Measurements from ENCODE around the gene PHYH.
"Not testable (repeated sequence)": the region's sequence is repeated elsewhere in the genome, so short reads cannot be mapped to it uniquely, and the experiment has no call there.

The PHYH gene

GRCh38 chr10:13263591-13263990 is 36.3 kb downstream of the PHYH start:
- DNase-seq (ENCODE audit: low spot score): no peak
- in situ Hi-C loops (cut with MboI; ENCODE audit: low pct_unique_long_range_greater_than_20kb, low sequenced_read_pairs, unreplicated experiment): no loop called here
- TF ChIP-seq CTCF (IDR thresholded peaks at IDR 0.05; ENCODE audit: extremely low read depth, insufficient read depth, missing control alignments): no peak

GRCh38 chr10:13262433-13262832 is 37.4 kb downstream of the PHYH start:
- in situ Hi-C loops (cut with MboI; ENCODE audit: low pct_unique_long_range_greater_than_20kb, low sequenced_read_pairs, unreplicated experiment): no loop called here
- no peak for DNase-seq (ENCODE audit: low spot score)
- no peak for TF ChIP-seq CTCF (IDR thresholded peaks at IDR 0.05; ENCODE audit: extremely low read depth, insufficient read depth, missing control alignments)

GRCh38 chr10:13257621-13258140 is 42.2 kb downstream of the PHYH start:
- TF ChIP-seq CTCF (IDR thresholded peaks at IDR 0.05; ENCODE audit: extremely low read depth, insufficient read depth, missing control alignments): no peak
- in situ Hi-C loops (cut with MboI; ENCODE audit: low pct_unique_long_range_greater_than_20kb, low sequenced_read_pairs, unreplicated experiment): no loop called here
- DNase-seq (ENCODE audit: low spot score): no peak

GRCh38 chr10:13256627-13257026 is 43.2 kb downstream of the PHYH start:
- DNase-seq (ENCODE audit: low spot score): no peak
- TF ChIP-seq CTCF (IDR thresholded peaks at IDR 0.05; ENCODE audit: extremely low read depth, insufficient read depth, missing control alignments): no peak
- in situ Hi-C loops (cut with MboI; ENCODE audit: low pct_unique_long_range_greater_than_20kb, low sequenced_read_pairs, unreplicated experiment): no loop called here

- in situ Hi-C loops (cut with MboI; ENCODE audit: low pct_unique_long_range_greater_than_20kb, low sequenced_read_pairs, unreplicated experiment): no loop called here
- DNase-seq (ENCODE audit: low spot score): no peak
- TF ChIP-seq CTCF (IDR thresholded peaks at IDR 0.05; ENCODE audit: extremely low read depth, insufficient read depth, missing control alignments): no peak
Observed at GRCh38 chr10:13253726-13254125, 46.1 kb downstream of the PHYH start.

GRCh38 chr10:13247784-13248183 is 52.1 kb downstream of the PHYH start:
- no peak for TF ChIP-seq CTCF (IDR thresholded peaks at IDR 0.05; ENCODE audit: extremely low read depth, insufficient read depth, missing control alignments)
- in situ Hi-C loops (cut with MboI; ENCODE audit: low pct_unique_long_range_greater_than_20kb, low sequenced_read_pairs, unreplicated experiment): no loop called here
- no peak for DNase-seq (ENCODE audit: low spot score)

- no peak for TF ChIP-seq CTCF (IDR thresholded peaks at IDR 0.05; ENCODE audit: extremely low read depth, insufficient read depth, missing control alignments)
- in situ Hi-C loops (cut with MboI; ENCODE audit: low pct_unique_long_range_greater_than_20kb, low sequenced_read_pairs, unreplicated experiment): no loop called here
- no peak for DNase-seq (ENCODE audit: low spot score)
Observed at GRCh38 chr10:13247246-13247645, 52.6 kb downstream of the PHYH start.

- in situ Hi-C loops (cut with MboI; ENCODE audit: low pct_unique_long_range_greater_than_20kb, low sequenced_read_pairs, unreplicated experiment); DNase-seq (ENCODE audit: low spot score): not testable (repeated sequence)
Observed at GRCh38 chr10:13242260-13242659, 57.6 kb downstream of the PHYH start.

Data from GM13977 (cell line).